Stimulated activated naive B cell treated with anti-CD40 and anti-IgM and Interleukin-4, amounts not matched to agents 10 μg/mL and 1 μg/mL and 100 μg/mL, for 72 hours (primary cell): Measurements from ENCODE around the gene ABL1.

ENCODE experiments used
- ATAC-seq, 2 donors: fragments of 150-1000 bp; cut with Tn5 transposase; replicated peaks; 2 replicates each; pipeline ENCODE4 v1.10.0; 2021; ENCODE audit warnings: moderate library complexity in 1 of 2
- DNase-seq: peaks from one replicate; pipeline ENCODE4 v3.0.0; 2021
- H3K27ac Mint-ChIP-seq: one replicate; pipeline ENCODE4 v1.8.0; 2022; ENCODE audit warnings: mild to moderate bottlenecking, mixed read lengths
- H3K27me3 Mint-ChIP-seq, 2 donors: one replicate each; pipeline ENCODE4 v1.8.0; 2022; ENCODE audit warnings: mixed read lengths in 2 of 2
- H3K36me3 Mint-ChIP-seq, 2 donors: one replicate each; pipeline ENCODE4 v1.8.0; 2022; ENCODE audit warnings: mixed read lengths in 2 of 2, mild to moderate bottlenecking in 1 of 2
- H3K4me1 Mint-ChIP-seq, 2 donors: one replicate each; pipeline ENCODE4 v1.8.0; 2022; ENCODE audit warnings: mixed read lengths in 2 of 2, mild to moderate bottlenecking in 1 of 2
- H3K4me3 Mint-ChIP-seq, 2 donors: one replicate each; pipeline ENCODE4 v1.8.0; 2022; ENCODE audit warnings: mild to moderate bottlenecking in 2 of 2, mixed read lengths in 2 of 2, moderate library complexity in 1 of 2
- H3K9me3 Mint-ChIP-seq, 2 donors: one replicate each; pipeline ENCODE4 v1.8.0; 2022; ENCODE audit warnings: mixed read lengths in 2 of 2, mild to moderate bottlenecking in 1 of 2

The ABL1 gene

GRCh38 chr9:130810609-130811136 is 24.4 kb upstream of the ABL1 start:
- DNase-seq (no peak), ATAC-seq (no peak)
- Mint-ChIP-seq H3K4me1 (peaks cover 10 to 26% of the 10 kb centered on the region in 2 donors), H3K27me3 (no peaks in the 10 kb centered on the region), H3K9me3 (peaks cover 0 to 3% of the 10 kb centered on the region in 2 donors), H3K4me3 (no peak overlapping the region), H3K27ac (no peak overlapping the region), H3K36me3 (peaks cover 4 to 10% of the 10 kb centered on the region in 2 donors)

- no peak overlapping the region for H3K27ac Mint-ChIP-seq
Observed at GRCh38 chr9:130815242-130815808, 19.7 kb upstream of the ABL1 start.

GRCh38 chr9:130817914-130818313 is 17.1 kb upstream of the ABL1 start:
- Mint-ChIP-seq H3K9me3 (peaks cover 5 to 10% of the 10 kb centered on the region in 2 donors), H3K4me1 (peaks cover 12 to 13% of the 10 kb centered on the region in 2 donors), H3K36me3 (peaks cover 5 to 11% of the 10 kb centered on the region in 2 donors), H3K27ac (no peak overlapping the region), H3K4me3 (no peak overlapping the region), H3K27me3 (no peaks in the 10 kb centered on the region)
- ATAC-seq = no peak
- no peak for DNase-seq

More at GRCh38 chr9:130815242-130815808, 19.7 kb upstream of the ABL1 start:
- no peaks in the 10 kb centered on the region for H3K27me3 Mint-ChIP-seq
- H3K4me1 Mint-ChIP-seq = peaks cover 12 to 13% of the 10 kb centered on the region in 2 donors
- no peak for DNase-seq
- no peak overlapping the region for H3K4me3 Mint-ChIP-seq
- H3K9me3 Mint-ChIP-seq = peaks cover 8 to 10% of the 10 kb centered on the region in 2 donors
- H3K36me3 Mint-ChIP-seq = peaks cover 8 to 13% of the 10 kb centered on the region in 2 donors
- no peak for ATAC-seq

- no peak for ATAC-seq
- Mint-ChIP-seq H3K36me3 (peaks cover 5 to 11% of the 10 kb centered on the region in 2 donors), H3K4me1 (peaks cover 8 to 15% of the 10 kb centered on the region in 2 donors), H3K4me3 (no peak overlapping the region), H3K9me3 (peaks cover 5 to 10% of the 10 kb centered on the region in 2 donors), H3K27ac (no peak overlapping the region), H3K27me3 (no peaks in the 10 kb centered on the region)
- DNase-seq = no peak
Observed at GRCh38 chr9:130820135-130820738, 14.8 kb upstream of the ABL1 start.

DNA sequence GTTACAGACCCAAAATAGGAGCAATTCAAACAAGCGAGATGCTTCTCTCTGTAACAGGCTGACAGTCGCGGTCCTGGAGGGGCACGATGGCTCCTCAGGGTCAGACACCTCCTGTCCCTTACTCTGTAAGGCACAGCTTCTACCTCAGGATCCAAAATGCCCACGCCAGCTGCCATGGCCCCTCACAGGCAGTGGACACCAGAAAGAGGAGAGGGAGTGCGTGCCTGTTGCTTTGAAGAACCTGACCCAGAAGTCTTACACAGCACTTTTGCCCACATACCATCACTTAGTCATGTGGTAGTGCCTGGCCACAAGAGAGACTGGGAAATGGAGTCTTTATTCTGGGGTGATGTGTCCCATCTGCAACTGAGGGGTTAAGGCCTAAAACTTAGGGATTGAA is 11.6 kb upstream of the ABL1 start:
- H3K4me1 Mint-ChIP-seq = peaks cover 5 to 13% of the 10 kb centered on the region in 2 donors
- H3K27ac Mint-ChIP-seq = no peak overlapping the region
- H3K36me3 Mint-ChIP-seq = peaks cover 4% of the 10 kb centered on the region in 2 donors
- no peaks in the 10 kb centered on the region for H3K27me3 Mint-ChIP-seq
- DNase-seq = no peak
- peaks cover 0 to 2% of the 10 kb centered on the region in 2 donors for H3K9me3 Mint-ChIP-seq
- no peak overlapping the region for H3K4me3 Mint-ChIP-seq
- ATAC-seq = no peak

DNA sequence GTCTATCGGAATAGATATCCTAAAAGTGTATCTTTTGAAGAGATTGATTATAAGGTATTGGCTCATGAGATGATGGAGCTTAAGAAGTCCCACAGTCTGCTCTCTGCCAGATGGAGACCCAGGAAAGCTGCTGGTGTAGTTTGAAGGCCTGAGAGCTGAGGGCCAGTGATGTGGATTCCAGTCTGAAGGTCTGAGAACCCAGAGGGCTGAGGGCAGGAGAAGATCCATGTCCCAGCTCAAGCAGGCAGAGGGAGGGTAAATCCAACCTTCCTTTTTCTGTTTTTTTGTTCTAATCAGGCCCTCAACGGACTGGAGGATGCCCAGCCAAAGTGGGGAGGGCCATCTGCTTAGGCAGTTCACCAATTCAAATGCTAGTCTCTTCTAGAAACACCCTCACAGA is 11.0 kb upstream of the ABL1 start:
- Mint-ChIP-seq H3K36me3 (peaks cover 6 to 10% of the 10 kb centered on the region in 2 donors), H3K4me3 (no peak overlapping the region), H3K9me3 (peaks cover 0 to 3% of the 10 kb centered on the region in 2 donors), H3K27me3 (no peaks in the 10 kb centered on the region), H3K4me1 (peaks cover 2 to 13% of the 10 kb centered on the region in 2 donors), H3K27ac (no peak overlapping the region)
- no peak for ATAC-seq
- no peak for DNase-seq

- H3K36me3 Mint-ChIP-seq = peaks cover 4 to 10% of the 10 kb centered on the region in 2 donors
- H3K9me3 Mint-ChIP-seq = peaks cover 0 to 3% of the 10 kb centered on the region in 2 donors
- H3K27ac Mint-ChIP-seq = no peak overlapping the region
- ATAC-seq = no peak
- H3K27me3 Mint-ChIP-seq = no peaks in the 10 kb centered on the region
- H3K4me3 Mint-ChIP-seq = no peak overlapping the region
- peaks cover 3 to 13% of the 10 kb centered on the region in 2 donors for H3K4me1 Mint-ChIP-seq
- no peak for DNase-seq
Observed at GRCh38 chr9:130824643-130825350, 10.3 kb upstream of the ABL1 start.

GRCh38 chr9:130825351-130825651 is 9.8 kb upstream of the ABL1 start:
- DNase-seq (no peak), ATAC-seq (no peak)
- no peak overlapping the region for H3K27ac Mint-ChIP-seq
- H3K36me3 Mint-ChIP-seq = peaks cover 4 to 10% of the 10 kb centered on the region in 2 donors
- no peaks in the 10 kb centered on the region for H3K27me3 Mint-ChIP-seq
- H3K4me1 Mint-ChIP-seq = peaks cover 3 to 13% of the 10 kb centered on the region in 2 donors
- peaks cover 0 to 3% of the 10 kb centered on the region in 2 donors for H3K9me3 Mint-ChIP-seq
- H3K4me3 Mint-ChIP-seq = no peak overlapping the region

GRCh38 chr9:130825809-130826208 is 9.2 kb upstream of the ABL1 start:
- Mint-ChIP-seq H3K4me1 (peaks cover 7 to 13% of the 10 kb centered on the region in 2 donors), H3K4me3 (no peak overlapping the region), H3K27ac (no peak overlapping the region), H3K36me3 (peaks cover 4 to 10% of the 10 kb centered on the region in 2 donors), H3K9me3 (peaks cover 0 to 3% of the 10 kb centered on the region in 2 donors), H3K27me3 (no peaks in the 10 kb centered on the region)
- no peak for DNase-seq
- ATAC-seq = no peak

DNA sequence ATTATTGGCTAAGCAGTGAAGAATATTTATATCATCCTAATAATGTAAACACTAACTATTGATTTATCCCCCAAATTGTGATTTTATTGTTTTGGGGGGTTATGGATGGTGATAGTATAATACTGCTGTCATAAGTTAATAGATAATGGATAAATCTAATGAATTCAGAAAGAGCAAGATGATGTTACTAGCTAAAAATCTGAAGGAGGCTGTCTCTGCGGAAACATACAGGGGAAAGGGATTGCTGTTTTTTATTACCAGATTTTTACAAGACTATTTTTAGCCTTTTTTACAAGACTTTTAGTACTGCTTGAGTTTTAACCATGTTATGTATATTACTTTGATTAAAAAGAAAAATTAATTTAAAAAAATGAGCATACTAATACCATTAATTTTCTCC is 5.3 kb upstream of the ABL1 start:
- H3K9me3 Mint-ChIP-seq = peaks cover 0 to 3% of the 10 kb centered on the region in 2 donors
- peaks cover 14 to 16% of the 10 kb centered on the region in 2 donors for H3K4me1 Mint-ChIP-seq
- ATAC-seq (no peak), DNase-seq (no peak)
- peaks cover 4 to 10% of the 10 kb centered on the region in 2 donors for H3K36me3 Mint-ChIP-seq
- H3K27me3 Mint-ChIP-seq = no peaks in the 10 kb centered on the region
- H3K27ac Mint-ChIP-seq = no peak overlapping the region
- H3K4me3 Mint-ChIP-seq = no peak overlapping the region

DNA sequence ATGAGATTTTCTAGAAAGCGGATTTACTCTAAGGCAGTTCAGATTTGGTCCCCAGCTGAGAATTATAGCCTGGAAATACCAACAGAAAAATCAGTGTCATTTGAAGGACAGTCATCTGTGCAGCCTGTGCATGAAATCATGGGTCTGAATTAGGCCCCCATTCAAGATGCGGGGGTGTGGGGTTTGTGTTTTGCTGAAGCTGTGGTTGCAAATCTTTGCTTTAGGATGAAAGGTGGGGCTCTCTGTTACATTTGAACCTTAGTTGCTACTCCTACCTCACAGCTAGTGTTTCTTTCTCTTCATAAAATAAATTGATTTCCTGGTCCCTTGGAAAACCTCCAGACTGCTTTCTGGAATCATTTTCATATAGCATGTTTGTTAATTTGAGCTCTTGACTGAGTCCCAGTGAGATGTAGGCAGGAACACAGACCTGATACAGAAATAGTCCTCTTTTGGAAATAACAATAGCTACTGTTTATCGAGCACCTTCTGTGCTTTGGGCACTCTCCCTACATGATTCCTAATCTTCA is 4.8 kb upstream of the ABL1 start:
- H3K36me3 Mint-ChIP-seq = peaks cover 4 to 10% of the 10 kb centered on the region in 2 donors
- peaks cover 14 to 15% of the 10 kb centered on the region in 2 donors for H3K4me1 Mint-ChIP-seq
- no peak for ATAC-seq
- H3K9me3 Mint-ChIP-seq = peaks cover 0 to 3% of the 10 kb centered on the region in 2 donors
- H3K27me3 Mint-ChIP-seq = no peaks in the 10 kb centered on the region
- no peak overlapping the region for H3K27ac Mint-ChIP-seq
- H3K4me3 Mint-ChIP-seq = no peak overlapping the region
- no peak for DNase-seq

DNA sequence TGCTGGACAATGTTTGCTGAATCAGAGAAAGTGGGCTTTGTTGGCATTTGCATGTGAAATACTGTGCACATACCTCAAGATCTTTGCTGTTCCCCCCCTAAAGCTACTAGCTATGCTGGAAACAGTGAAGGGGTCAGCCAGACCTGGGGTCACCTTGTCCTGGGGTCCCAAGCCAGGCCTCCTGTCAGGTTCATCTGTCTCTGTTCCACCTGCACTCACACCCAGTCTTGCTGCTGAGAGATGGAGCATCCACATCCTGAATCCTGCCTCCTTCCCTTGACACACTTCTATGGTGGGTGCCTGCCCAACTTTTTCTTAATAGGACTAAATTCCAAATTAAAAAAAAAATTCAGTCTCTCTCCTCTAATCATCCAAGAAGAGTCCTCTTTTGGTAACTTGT is 4.0 kb upstream of the ABL1 start:
- Mint-ChIP-seq H3K27ac (no peak overlapping the region), H3K4me3 (no peak overlapping the region), H3K4me1 (peaks cover 17% of the 10 kb centered on the region in 2 donors), H3K27me3 (no peaks in the 10 kb centered on the region), H3K9me3 (peaks cover 0 to 3% of the 10 kb centered on the region in 2 donors), H3K36me3 (peaks cover 4 to 11% of the 10 kb centered on the region in 2 donors)
- no peak for ATAC-seq
- DNase-seq = no peak

DNA sequence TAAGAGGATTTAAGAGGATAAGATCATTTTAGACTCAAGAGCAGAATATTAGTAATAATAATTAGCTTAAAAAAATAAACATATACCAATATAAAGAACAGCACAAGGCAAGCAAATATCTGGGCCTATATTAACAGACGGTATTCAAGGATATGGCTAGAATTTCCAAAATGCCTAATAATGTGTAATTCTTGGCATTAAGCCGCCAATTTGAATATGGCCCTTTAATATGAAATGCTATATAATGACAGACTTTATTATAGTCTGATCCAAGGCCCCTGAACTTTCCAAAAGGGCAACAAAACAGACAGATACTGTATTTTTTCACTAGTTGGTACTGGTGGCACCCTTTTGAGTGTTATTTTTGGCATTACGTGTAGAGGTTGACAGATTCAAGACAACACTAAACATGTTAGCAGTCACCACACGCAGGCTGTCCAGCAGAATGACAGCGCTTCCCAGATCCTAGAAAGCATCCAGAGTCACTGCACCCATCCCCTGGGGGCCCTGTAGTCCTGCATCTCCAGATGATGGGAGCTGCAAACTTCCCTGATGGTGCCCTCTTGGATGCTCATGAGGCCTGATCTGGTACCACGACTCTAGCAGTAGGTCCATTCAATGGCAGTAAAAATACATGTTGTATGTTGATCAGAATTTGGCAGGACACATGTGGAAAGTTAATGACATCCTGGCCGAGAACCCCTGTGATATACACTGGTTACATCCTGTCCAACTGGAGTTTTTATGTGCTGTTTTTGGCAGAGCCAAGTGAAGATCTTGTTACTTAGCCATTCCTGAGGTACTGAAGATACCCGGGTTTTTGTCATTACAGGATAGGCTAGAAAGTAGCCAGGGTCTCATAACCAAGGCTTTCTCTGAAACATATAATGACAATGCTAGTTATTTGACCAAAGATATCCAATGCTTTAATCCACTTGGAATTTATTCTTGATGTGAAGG is 1.7 kb upstream of the ABL1 start:
- Mint-ChIP-seq H3K27me3 (no peaks in the 10 kb centered on the region), H3K4me1 (peaks cover 21 to 34% of the 10 kb centered on the region in 2 donors), H3K27ac (peak overlapping the region; percentile 96), H3K36me3 (peaks cover 3 to 11% of the 10 kb centered on the region in 2 donors), H3K9me3 (peaks cover 0 to 3% of the 10 kb centered on the region in 2 donors), H3K4me3 (peak overlapping the region in 1 of 2 donors; percentile 17)
- ATAC-seq = no peak
- no peak for DNase-seq
